ENCODE results near the gene ACSM5. TPM values are rescaled to one million over a fixed set of nuclear protein-coding genes. Genes with fewer than 3 reads are reported as not detected.

Gene ACSM5
- total RNA-seq, 1 donor from 2014 or later, result not detected

GRCh38 chr16:20401066-20401465 is 8.3 kb upstream of the ACSM5 start:
- H3K36me3 Mint-ChIP-seq, result no peaks in the 10 kb centered on the region
- no peak overlapping the region for H3K4me3 Mint-ChIP-seq
- DNase-seq (ENCODE audit: extremely low spot score, unreplicated experiment), result no peak
- no peak overlapping the region for H3K27ac Mint-ChIP-seq
- H3K4me1 Mint-ChIP-seq (ENCODE audit: unreplicated experiment), result no peaks in the 10 kb centered on the region
- H3K27me3 Mint-ChIP-seq, result no peaks in the 10 kb centered on the region
- TF ChIP-seq CTCF (conservative IDR thresholded peaks at IDR 0.05), result no peak
- no peaks in the 10 kb centered on the region for H3K9me3 Mint-ChIP-seq

GRCh38 chr16:20401475-20402016 is 7.8 kb upstream of the ACSM5 start:
- Mint-ChIP-seq H3K36me3 (no peaks in the 10 kb centered on the region), H3K9me3 (no peaks in the 10 kb centered on the region), H3K4me3 (no peak overlapping the region), H3K27me3 (no peaks in the 10 kb centered on the region), H3K4me1 (ENCODE audit: unreplicated experiment) (no peaks in the 10 kb centered on the region), H3K27ac (no peak overlapping the region)
- TF ChIP-seq CTCF (conservative IDR thresholded peaks at IDR 0.05), result no peak
- no peak for DNase-seq (ENCODE audit: extremely low spot score, unreplicated experiment)

- Mint-ChIP-seq H3K4me3 (no peak overlapping the region), H3K4me1 (ENCODE audit: unreplicated experiment) (no peaks in the 10 kb centered on the region), H3K27me3 (no peaks in the 10 kb centered on the region), H3K36me3 (no peaks in the 10 kb centered on the region), H3K9me3 (no peaks in the 10 kb centered on the region), H3K27ac (no peak overlapping the region)
- no peak for DNase-seq (ENCODE audit: extremely low spot score, unreplicated experiment)
- no peak for TF ChIP-seq CTCF (conservative IDR thresholded peaks at IDR 0.05)
Observed at GRCh38 chr16:20402651-20403050, 6.7 kb upstream of the ACSM5 start.

GRCh38 chr16:20404637-20405036 is 4.7 kb upstream of the ACSM5 start, which contains the start of gene PDILT:
Gene PDILT (minus strand): TSS chr16:20404737. CDS start chr16:20399300, 5,437 bp downstream.
- no peaks in the 10 kb centered on the region for H3K36me3 Mint-ChIP-seq
- no peak for TF ChIP-seq CTCF (conservative IDR thresholded peaks at IDR 0.05)
- no peak within 1 kb of the TSS for H3K4me3 Mint-ChIP-seq
- H3K4me1 Mint-ChIP-seq (ENCODE audit: unreplicated experiment), result no peaks in the 10 kb centered on the region
- no peaks in the 10 kb centered on the region for H3K9me3 Mint-ChIP-seq
- no peak within 1 kb of the TSS for H3K27ac Mint-ChIP-seq
- H3K27me3 Mint-ChIP-seq, result no peaks in the 10 kb centered on the region
- DNase-seq (ENCODE audit: extremely low spot score, unreplicated experiment), result no peak

GRCh38 chr16:20410121-20410723 is 888 bp downstream of the ACSM5 start:
- no peaks in the 10 kb centered on the region for H3K9me3 Mint-ChIP-seq
- no peak for DNase-seq (ENCODE audit: extremely low spot score, unreplicated experiment)
- H3K4me3 Mint-ChIP-seq, result no peak overlapping the region
- no peak overlapping the region for H3K27ac Mint-ChIP-seq
- no peaks in the 10 kb centered on the region for H3K4me1 Mint-ChIP-seq (ENCODE audit: unreplicated experiment)
- no peak for TF ChIP-seq CTCF (conservative IDR thresholded peaks at IDR 0.05)
- H3K27me3 Mint-ChIP-seq, result peaks cover 7% of the 10 kb centered on the region
- no peaks in the 10 kb centered on the region for H3K36me3 Mint-ChIP-seq
